H1 (cell line): ENCODE data around the gene SLC5A2. TPM values are rescaled to one million over a fixed set of nuclear protein-coding genes. Genes with fewer than 3 reads are reported as not detected.

Experiments used
- CTCF ChIA-PET: fragments of 300-600 bp; sonication (Branson Sonifier 250); formaldehyde crosslinking; loops from one replicate; lab custom pipeline; 2021; ENCODE audit not compliant: partially characterized antibody; lab: Charles Lee
- POLR2A ChIA-PET: fragments of 300-600 bp; sonication (Branson Sonifier 250); formaldehyde crosslinking; loops from one replicate; lab custom pipeline; 2021; ENCODE audit warnings: inconsistent platforms; ENCODE audit not compliant: partially characterized antibody; lab: Charles Lee
- DNase-seq, 2 experiments: peaks; one replicate each; pipeline versions ENCODE4 v3.0.0 to v3.0.0-alpha.2; 2010 to 2022; ENCODE audit warnings: low spot score in 2 of 2, low read depth in 1 of 2, mixed read lengths in 1 of 2
- FAIRE-seq: peaks from 2 replicates; lab custom pipeline; 2011; peaks lifted over from hg19 to GRCh38; lab: Jason Lieb, UNC
- H2AFZ ChIP-seq: 2 replicates; pipeline ENCODE4 v1.8.1; 2012; ENCODE audit warnings: low read length, inconsistent platforms
- H2AK5ac ChIP-seq: 2 replicates; pipeline ENCODE4 v1.6.1; 2013; ENCODE audit warnings: low read depth, low read length
- H2BK120ac ChIP-seq: replicated peaks from 2 replicates; pipeline ENCODE3; 2013; ENCODE audit warnings: low read depth, low read length, inconsistent platforms
- H2BK12ac ChIP-seq: 2 replicates; pipeline ENCODE4 v1.6.1; 2013; ENCODE audit warnings: low read depth, low read length
- H2BK15ac ChIP-seq: 2 replicates; pipeline ENCODE4 v1.6.1; 2013; ENCODE audit warnings: low read length
- H2BK20ac ChIP-seq: 2 replicates; pipeline ENCODE4 v1.6.1; 2013; ENCODE audit warnings: low read length
- H2BK5ac ChIP-seq: 2 replicates; pipeline ENCODE4 v1.6.1; 2013; ENCODE audit warnings: low read depth, low read length
- H3K14ac ChIP-seq: 2 replicates; pipeline ENCODE4 v1.6.1; 2013; ENCODE audit warnings: inconsistent platforms; ENCODE audit not compliant: insufficient read length
- H3K18ac ChIP-seq: 2 replicates; pipeline ENCODE4 v1.6.1; 2013; ENCODE audit warnings: low read length; ENCODE audit errors: extremely low read depth
- H3K23ac ChIP-seq: 2 replicates; pipeline ENCODE4 v1.6.1; 2013; ENCODE audit warnings: inconsistent platforms; ENCODE audit not compliant: insufficient read length
- H3K23me2 ChIP-seq: 2 replicates; pipeline ENCODE4 v1.6.1; 2013; ENCODE audit warnings: low read depth, low read length
- H3K27ac ChIP-seq: 2 replicates; pipeline ENCODE4 v1.6.1; 2011; ENCODE audit warnings: low read depth, low read length, inconsistent platforms
- H3K27me3 ChIP-seq, 4 experiments: replicated peaks in 1 of 4; 1 replicate in 1 of 4; 2 replicates in 3 of 4; pipeline versions ENCODE4 v1.6.1 to v1.8.1; 2011 to 2013; ENCODE audit warnings: low read length in 3 of 4, mild to moderate bottlenecking in 3 of 4, inconsistent platforms in 2 of 4, mixed read lengths in 2 of 4, moderate library complexity in 1 of 4; ENCODE audit not compliant: control insufficient read depth in 3 of 4, insufficient read depth in 3 of 4; ENCODE audit errors: extremely low read depth in 1 of 4
- H3K36me3 ChIP-seq, 4 experiments: 2 replicates each; pipeline versions ENCODE4 v1.6.1 to v1.8.1; 2011 to 2013; ENCODE audit warnings: mild to moderate bottlenecking in 4 of 4, low read length in 3 of 4, moderate library complexity in 2 of 4, control low read depth in 1 of 4, inconsistent platforms in 1 of 4; ENCODE audit not compliant: insufficient read depth in 4 of 4, control insufficient read depth in 2 of 4
- H3K4ac ChIP-seq: replicated peaks from 2 replicates; pipeline ENCODE3; 2013; ENCODE audit warnings: low read length, low read depth, mixed read lengths, inconsistent platforms; ENCODE audit not compliant: insufficient read length
- H3K4me1 ChIP-seq, 4 experiments: replicated peaks in 1 of 4; 1 replicate in 1 of 4; 2 replicates in 3 of 4; pipeline versions ENCODE4 v1.6.1 to v1.8.1; 2011 to 2013; ENCODE audit warnings: low read length in 3 of 4, inconsistent platforms in 2 of 4, mixed read lengths in 1 of 4; ENCODE audit not compliant: insufficient read depth in 4 of 4, control insufficient read depth in 3 of 4
- H3K4me2 ChIP-seq, 2 experiments: 2 replicates each; pipeline versions ENCODE4 v1.6.1 to v1.8.1; 2011 to 2013; ENCODE audit warnings: low read depth in 2 of 2, low read length in 2 of 2, control low read depth in 1 of 2, inconsistent platforms in 1 of 2, mild to moderate bottlenecking in 1 of 2; ENCODE audit not compliant: insufficient read depth in 1 of 2
- H3K4me3 ChIP-seq, 4 experiments: fragments of 200-600, 300-600 bp in 1 of 4; sonication (generic), shearing (Covaris generic), sonication (Bioruptor Twin) in 1 of 4; 2 replicates each; pipeline versions ENCODE4 v1.5.1 to v1.8.1; 2011 to 2016; ENCODE audit warnings: low read length in 4 of 4, low read depth in 3 of 4, control low read depth in 2 of 4, inconsistent platforms in 2 of 4, mild to moderate bottlenecking in 2 of 4, mixed read lengths in 1 of 4, moderate library complexity in 1 of 4; ENCODE audit not compliant: insufficient read depth in 2 of 4; ENCODE audit errors: extremely low read depth in 1 of 4
- H3K56ac ChIP-seq: replicated peaks from 2 replicates; pipeline ENCODE3; 2013; ENCODE audit warnings: low read depth, mild to moderate bottlenecking, mixed read lengths, low read length, inconsistent platforms; ENCODE audit not compliant: insufficient read length
- H3K79me1 ChIP-seq: 2 replicates; pipeline ENCODE4 v1.6.1; 2013; ENCODE audit warnings: low read depth, low read length, control low read depth
- H3K79me2 ChIP-seq, 2 experiments: 2 replicates each; pipeline versions ENCODE4 v1.6.1 to v1.8.1; 2012 to 2013; ENCODE audit warnings: low read length in 2 of 2, mild to moderate bottlenecking in 2 of 2, inconsistent platforms in 1 of 2; ENCODE audit not compliant: insufficient read depth in 2 of 2, control insufficient read depth in 1 of 2
- H3K9ac ChIP-seq, 4 experiments: replicated peaks in 1 of 4; 1 replicate in 1 of 4; 2 replicates in 3 of 4; pipeline versions ENCODE4 v1.6.1 to v1.8.1; 2011 to 2013; ENCODE audit warnings: low read depth in 3 of 4, low read length in 3 of 4, control low read depth in 2 of 4, mild to moderate bottlenecking in 2 of 4, moderate library complexity in 2 of 4, inconsistent platforms in 1 of 4; ENCODE audit errors: extremely low read depth in 1 of 4
- H3K9me3 ChIP-seq, 2 experiments: 2 replicates each; pipeline versions ENCODE4 v1.6.1 to v1.8.1; 2012 to 2013; ENCODE audit warnings: mild to moderate bottlenecking in 2 of 2, moderate library complexity in 2 of 2, control low read depth in 1 of 2, inconsistent platforms in 1 of 2, low read depth in 1 of 2, low read length in 1 of 2, mixed read lengths in 1 of 2; ENCODE audit not compliant: insufficient read depth in 2 of 2
- H4K20me1 ChIP-seq, 2 experiments: replicated peaks in 1 of 2; 2 replicates each; pipeline versions ENCODE3 to v1.8.1; 2011 to 2013; ENCODE audit warnings: inconsistent platforms in 2 of 2, low read length in 2 of 2, mild to moderate bottlenecking in 1 of 2; ENCODE audit not compliant: insufficient read depth in 2 of 2, control insufficient read depth in 1 of 2
- H4K5ac ChIP-seq: 2 replicates; pipeline ENCODE4 v1.6.1; 2013; ENCODE audit warnings: low read length, low read depth, mixed read lengths, inconsistent platforms; ENCODE audit not compliant: insufficient read length
- H4K8ac ChIP-seq: 2 replicates; pipeline ENCODE4 v1.8.0; 2013; ENCODE audit warnings: mild to moderate bottlenecking, moderate library complexity, low read length, inconsistent platforms; ENCODE audit not compliant: insufficient read depth; ENCODE audit errors: extremely low read depth
- H4K91ac ChIP-seq: replicated peaks from 2 replicates; pipeline ENCODE3; 2013; ENCODE audit warnings: low read length, mixed read lengths, inconsistent platforms; ENCODE audit not compliant: insufficient read length
- CBX5 ChIP-seq: fragments of 300-800, 300-1000 bp; sonication (generic); IDR thresholded peaks from 2 replicates; pipeline ENCODE4 v1.7.1; 2016; ENCODE audit warnings: antibody characterized with exemption, low read length, low read depth
- CHD1 ChIP-seq: IDR thresholded peaks from 2 replicates; pipeline ENCODE4 v1.6.1; 2012; ENCODE audit warnings: low read depth, low read length, improper control_type of control experiment
- EGR1 ChIP-seq: IDR thresholded peaks from 2 replicates; pipeline ENCODE4 v1.6.1; 2011; ENCODE audit warnings: low read depth, low read length, borderline replicate concordance
- EP300 ChIP-seq, 2 experiments: IDR thresholded peaks; 1 replicate in 1 of 2; 2 replicates in 1 of 2; pipeline ENCODE4 v1.6.1; 2011 to 2012; ENCODE audit warnings: low read depth in 2 of 2, low read length in 2 of 2, mild to moderate bottlenecking in 2 of 2, borderline replicate concordance in 1 of 2, inconsistent platforms in 1 of 2, moderate library complexity in 1 of 2
- GABPA ChIP-seq: IDR thresholded peaks from 2 replicates; pipeline ENCODE4 v1.6.1; 2011; ENCODE audit warnings: mild to moderate bottlenecking, low read length, moderate library complexity, borderline replicate concordance; ENCODE audit not compliant: insufficient read depth
- GTF2F1 ChIP-seq: IDR thresholded peaks from 2 replicates; pipeline ENCODE4 v1.6.1; 2012; ENCODE audit warnings: low read depth, low read length, improper control_type of control experiment, borderline replicate concordance
- KDM1A ChIP-seq: fragments of 200-600, 300-600 bp; sonication (generic); IDR thresholded peaks from 2 replicates; pipeline ENCODE4 v1.7.1; 2016; ENCODE audit warnings: mild to moderate bottlenecking, low read length, borderline replicate concordance
- NANOG ChIP-seq: IDR thresholded peaks from 2 replicates; pipeline ENCODE4 v1.6.1; 2011; ENCODE audit warnings: low read length, low read depth, mild to moderate bottlenecking, inconsistent platforms; ENCODE audit not compliant: insufficient read depth, poor library complexity, severe bottlenecking
- SAP30 ChIP-seq: fragments of 300-600 bp; sonication (generic); IDR thresholded peaks from 2 replicates; pipeline ENCODE4 v1.7.1; 2012; ENCODE audit warnings: low read length, moderate library complexity, mild to moderate bottlenecking, inconsistent platforms; ENCODE audit not compliant: insufficient read depth, insufficient replicate concordance
- SP1 ChIP-seq: IDR thresholded peaks from 2 replicates; pipeline ENCODE4 v1.6.1; 2011; ENCODE audit warnings: low read depth, low read length
- SP4 ChIP-seq: IDR thresholded peaks from 2 replicates; pipeline ENCODE4 v1.6.1; 2012; ENCODE audit warnings: low read length, inconsistent platforms
- SUZ12 ChIP-seq: fragments of 200-600 bp; sonication (generic); IDR thresholded peaks from 2 replicates; pipeline ENCODE4 v1.6.1; 2012; ENCODE audit warnings: mild to moderate bottlenecking, inconsistent platforms, low read length, moderate library complexity, mixed read lengths
- WGBS, 2 experiments: shearing (Covaris generic) in 1 of 2; methylation state at CpG; one replicate each; pipeline versions ENCODE4 v1.1.6 to v1.1.7; 2013 to 2015; ENCODE audit warnings: low lambda C conversion rate in 2 of 2, mixed read lengths in 2 of 2, inconsistent platforms in 1 of 2, low coverage in 1 of 2, missing lambda C conversion rate in 1 of 2; ENCODE audit not compliant: insufficient replicate concordance in 2 of 2, insufficient coverage in 1 of 2, insufficient read length in 1 of 2; ENCODE audit errors: extremely low coverage in 1 of 2, missing lambda C conversion rate in 1 of 2; 5-methylcytosine and 5-hydroxymethylcytosine counted together
- polyA plus RNA-seq, 7 experiments: library from polyadenylated mRNA; depleted of rRNA in 3 of 7; stranded (reverse) in 5 of 7; unstranded in 2 of 7; fragments of >200 nt in 5 of 7; fragments of 200-250 nt in 2 of 7; gene quantifications; 1 replicate in 5 of 7; 2 replicates in 1 of 7; 4 replicates in 1 of 7; pipeline versions ENCODE4 v1.2.1 to v1.2.3, GENCODE V29; 2011 to 2013; ENCODE audit warnings: missing spikeins in 2 of 7, mixed read lengths in 2 of 7
- total RNA-seq: library from RNA; stranded (reverse); fragmentation: NEBNext Ultra II Directional; extraction: Animal tissue kit (Norgen Biotek cat#: 25700); gene quantifications from 2 replicates; pipeline ENCODE4 v1.2.1, GENCODE V29; 2021
- TF ChIP-seq, protein P1 (sequence below): IDR thresholded peaks from 2 replicates; pipeline ENCODE4 v1.6.1; 2011; ENCODE audit warnings: low read depth, mild to moderate bottlenecking, low read length; ENCODE audit not compliant: insufficient read depth

SLC5A2 gene
- total and polyA plus RNA-seq, 2 of the 8 experiments (the other 6 are each of a cell fraction or from before 2014, with no cell fraction given): 0.56 to 4.4 TPM

DNA sequence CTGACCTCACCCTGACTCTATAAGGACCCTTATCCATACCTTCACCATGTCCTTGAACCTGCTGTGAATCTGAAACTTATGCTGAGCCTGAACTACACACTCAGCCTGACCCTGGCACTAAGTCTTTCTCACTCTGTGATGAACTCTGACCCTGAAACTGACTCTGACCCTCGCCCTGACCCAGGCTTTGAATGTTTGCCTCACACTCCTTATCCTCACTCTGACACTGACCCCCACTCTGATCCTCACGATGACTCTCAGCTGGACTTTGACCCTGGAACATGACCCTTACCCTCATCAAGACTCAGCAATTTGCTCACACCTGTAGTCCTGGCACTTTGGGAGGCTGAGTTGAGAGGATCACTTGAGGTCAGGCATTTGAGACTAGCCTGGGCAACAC is 49.2 kb downstream of the SLC5A2 start:
- no peaks in the 10 kb centered on the region for H3K79me1 ChIP-seq
- H3K27ac ChIP-seq: no peak overlapping the region
- CTCF ChIA-PET: no interaction called here
- H3K9ac ChIP-seq: no peak overlapping the region
- no peak overlapping the region for H3K4me3 ChIP-seq
- no peak overlapping the region for H3K56ac ChIP-seq
- H4K5ac ChIP-seq: no peak overlapping the region
- DNase-seq (no peak), FAIRE-seq (no peak)
- H3K27me3 ChIP-seq: peaks cover 5 to 31% (median 24%) of the 10 kb centered on the region in 4 experiments
- H2BK5ac ChIP-seq: no peak overlapping the region
- H4K91ac ChIP-seq: no peak overlapping the region
- POLR2A ChIA-PET: interaction anchor here (5.1 kb wide), 1 partner anchor 25 kb away, joined by 27 read pairs; the partner anchor contains the start of gene RUSF1
- no peak overlapping the region for H3K18ac ChIP-seq
- 80% methylated on average over 2 of the region's 2 CpGs; no CpG with 5 or more reads in 1 of the 2 experiments for WGBS, 2 experiments
- H3K79me2 ChIP-seq: no peaks in the 10 kb centered on the region
- peaks cover 9% of the 10 kb centered on the region; the same call in 1 of the 2 replicates for H3K23me2 ChIP-seq
- no peak overlapping the region for H2AFZ ChIP-seq
- peak overlapping the region; percentile 80; the same call in 1 of the 2 replicates for H2BK12ac ChIP-seq
- no peak overlapping the region for H3K4me2 ChIP-seq
- no peaks in the 10 kb centered on the region for H3K36me3 ChIP-seq
- H3K4me1 ChIP-seq: peaks cover 6 to 14% (median 8%) of the 10 kb centered on the region in 4 experiments
- 0 out of 2 replicates have a peak overlapping the region, but pooled peaks have one; percentile 65 for H2AK5ac ChIP-seq
- H4K20me1 ChIP-seq: no peaks in the 10 kb centered on the region
- H3K4ac ChIP-seq: no peak overlapping the region
- no peak overlapping the region for H2BK120ac ChIP-seq
- H3K14ac ChIP-seq: no peak overlapping the region
- no peak overlapping the region for H2BK15ac ChIP-seq
- no peak overlapping the region for H3K23ac ChIP-seq
- no peak overlapping the region for H2BK20ac ChIP-seq
- no peak overlapping the region for H4K8ac ChIP-seq
- H3K9me3 ChIP-seq: peaks cover 0 to 4% of the 10 kb centered on the region in 2 experiments; a peak in 2 of 4 replicates
- no peak for TF ChIP-seq SAP30
- TF ChIP-seq NANOG: no peak
- TF ChIP-seq EP300 (IDR thresholded peaks at IDR 0.05; ENCODE audit: borderline replicate concordance in 1 of 2, low read depth in 2 of 2, low read length in 2 of 2): no peak
- no peak for TF ChIP-seq EGR1
- no peak for TF ChIP-seq GABPA
- no peak for TF ChIP-seq KDM1A
- no peak for TF ChIP-seq SP1
- TF ChIP-seq CHD1: no peak
- no peak for TF ChIP-seq GTF2F1
- TF ChIP-seq CBX5: no peak
- no peak for TF ChIP-seq SUZ12
- TF ChIP-seq, protein P1, sequence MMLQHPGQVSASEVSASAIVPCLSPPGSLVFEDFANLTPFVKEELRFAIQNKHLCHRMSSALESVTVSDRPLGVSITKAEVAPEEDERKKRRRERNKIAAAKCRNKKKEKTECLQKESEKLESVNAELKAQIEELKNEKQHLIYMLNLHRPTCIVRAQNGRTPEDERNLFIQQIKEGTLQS: no peak
- no peak for TF ChIP-seq SP4
